ENCODE results near the gene LIPG. TPM values are rescaled to one million over a fixed set of nuclear protein-coding genes. Genes with fewer than 3 reads are reported as not detected.
A peak's percentile ranks its signal among the peaks of the same experiment; 100 is the strongest.

Gene LIPG
- total RNA-seq, 1 donor from 2014 or later: 1.5 TPM

- Mint-ChIP-seq H3K27me3 (ENCODE audit: low read depth) (peaks cover 2% of the 10 kb centered on the region), H3K9me3 (ENCODE audit: low read depth) (no peaks in the 10 kb centered on the region)
These were observed 29.4 kb downstream of the LIPG start for GRCh38 chr18:49591271-49591670.

DNA sequence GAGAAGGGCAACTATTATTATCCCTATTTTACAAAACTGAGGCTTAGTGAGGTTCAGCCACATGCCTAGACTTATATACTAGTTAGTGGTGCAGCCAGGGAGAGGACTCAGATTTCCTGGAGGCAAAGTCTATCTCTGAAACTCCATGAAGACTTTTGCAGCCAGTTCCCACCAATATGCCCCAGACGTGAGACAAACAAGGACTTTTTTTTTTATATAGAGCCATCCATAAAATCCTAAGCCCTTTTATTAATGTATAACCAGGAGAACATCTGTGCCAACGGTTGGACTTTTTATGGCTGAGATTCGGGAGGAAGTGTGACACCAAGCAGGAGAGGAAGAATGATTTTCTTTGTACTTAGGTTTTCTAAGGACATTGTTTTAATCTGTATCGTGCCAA lies 29.9 kb downstream of the LIPG start:
- no peak for DNase-seq (ENCODE audit: low spot score)
- H3K4me1 Mint-ChIP-seq (ENCODE audit: low read depth): no peaks in the 10 kb centered on the region
- no peak for TF ChIP-seq CTCF (IDR thresholded peaks at IDR 0.05)
- no peaks in the 10 kb centered on the region for H3K9me3 Mint-ChIP-seq (ENCODE audit: low read depth)
- no peak overlapping the region for H3K27ac Mint-ChIP-seq (ENCODE audit: unreplicated experiment)
- H3K36me3 Mint-ChIP-seq (ENCODE audit: low read depth): no peaks in the 10 kb centered on the region
- H3K27me3 Mint-ChIP-seq (ENCODE audit: low read depth): peaks cover 2% of the 10 kb centered on the region
- H3K4me3 Mint-ChIP-seq (ENCODE audit: unreplicated experiment): no peak overlapping the region

More at GRCh38 chr18:49591271-49591670, 29.4 kb downstream of the LIPG start:
- Mint-ChIP-seq H3K36me3 (ENCODE audit: low read depth) (no peaks in the 10 kb centered on the region), H3K4me1 (ENCODE audit: low read depth) (no peaks in the 10 kb centered on the region), H3K4me3 (ENCODE audit: unreplicated experiment) (no peak overlapping the region), H3K27ac (ENCODE audit: unreplicated experiment) (peak overlapping the region; percentile 19)
- DNase-seq (ENCODE audit: low spot score): no peak
- no peak for TF ChIP-seq CTCF (IDR thresholded peaks at IDR 0.05)

DNA sequence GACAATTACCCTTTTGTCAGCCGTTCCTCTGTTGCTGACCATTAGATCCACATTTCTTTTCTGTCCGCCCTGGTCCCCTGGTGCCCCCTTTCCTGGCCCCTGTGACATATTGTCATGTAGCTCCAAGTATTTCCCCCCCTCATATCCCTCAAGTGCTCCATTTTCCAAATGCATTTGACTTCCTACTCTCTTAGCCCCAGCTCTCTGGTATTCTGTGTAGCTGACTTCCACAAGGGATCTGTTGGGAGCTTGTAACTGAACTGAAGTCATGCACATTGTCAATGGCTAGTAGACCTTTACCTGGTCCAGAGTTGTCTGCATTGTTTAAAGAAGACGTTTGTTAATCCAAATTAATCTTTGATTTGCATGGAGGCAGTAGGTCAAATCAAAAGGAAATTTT lies 34.8 kb downstream of the LIPG start:
- TF ChIP-seq CTCF (IDR thresholded peaks at IDR 0.05): no peak
- Mint-ChIP-seq H3K9me3 (ENCODE audit: low read depth) (peaks cover 15% of the 10 kb centered on the region), H3K27ac (ENCODE audit: unreplicated experiment) (no peak overlapping the region)

DNA sequence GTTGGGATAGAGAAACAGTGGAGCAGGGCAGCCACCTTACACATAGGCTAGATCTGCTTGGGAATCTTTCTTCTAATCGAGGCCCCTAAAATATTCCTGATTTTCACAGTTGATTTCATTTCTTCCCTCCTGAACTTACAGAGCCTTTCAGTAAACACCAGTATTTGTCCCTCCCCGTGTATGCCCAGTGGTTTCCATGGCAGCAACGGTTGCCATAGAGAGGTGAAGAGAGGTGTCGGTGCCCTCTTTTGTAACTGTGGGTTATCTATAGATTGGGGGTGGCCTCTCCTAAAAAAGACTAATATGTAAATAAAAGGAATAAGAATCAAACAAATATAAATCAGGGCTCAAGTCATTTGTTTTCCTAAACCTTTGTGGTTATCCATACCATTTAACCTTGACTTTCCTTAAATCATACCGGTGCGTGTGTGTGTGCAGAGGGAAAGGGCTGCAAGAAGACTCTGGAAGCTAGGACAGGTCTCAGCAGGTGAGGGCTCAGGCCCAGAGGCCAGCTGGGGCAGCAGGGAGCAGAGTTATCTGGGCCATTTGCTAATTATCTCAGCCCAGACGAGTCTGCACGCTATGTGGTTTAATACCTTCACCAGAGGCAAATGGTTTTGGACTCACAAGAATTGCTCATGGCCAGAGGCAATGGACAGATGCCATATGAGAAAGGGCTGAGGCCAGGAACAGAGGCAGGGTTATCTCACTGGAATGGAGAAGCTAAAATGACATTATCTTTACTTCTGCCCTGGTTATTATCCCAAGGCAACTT lies 35.5 kb downstream of the LIPG start:
- Mint-ChIP-seq H3K36me3 (ENCODE audit: low read depth) (no peaks in the 10 kb centered on the region), H3K27ac (ENCODE audit: unreplicated experiment) (no peak overlapping the region), H3K27me3 (ENCODE audit: low read depth) (peaks cover 12% of the 10 kb centered on the region), H3K9me3 (ENCODE audit: low read depth) (peaks cover 15% of the 10 kb centered on the region), H3K4me3 (ENCODE audit: unreplicated experiment) (no peak overlapping the region), H3K4me1 (ENCODE audit: low read depth) (no peaks in the 10 kb centered on the region)
- no peak for DNase-seq (ENCODE audit: low spot score)
- no peak for TF ChIP-seq CTCF (IDR thresholded peaks at IDR 0.05)

More for the DNA sequence above, 34.8 kb downstream of the LIPG start:
- Mint-ChIP-seq H3K27me3 (ENCODE audit: low read depth) (peaks cover 12% of the 10 kb centered on the region), H3K36me3 (ENCODE audit: low read depth) (no peaks in the 10 kb centered on the region), H3K4me1 (ENCODE audit: low read depth) (no peaks in the 10 kb centered on the region), H3K4me3 (ENCODE audit: unreplicated experiment) (no peak overlapping the region)
- no peak for DNase-seq (ENCODE audit: low spot score)

DNA sequence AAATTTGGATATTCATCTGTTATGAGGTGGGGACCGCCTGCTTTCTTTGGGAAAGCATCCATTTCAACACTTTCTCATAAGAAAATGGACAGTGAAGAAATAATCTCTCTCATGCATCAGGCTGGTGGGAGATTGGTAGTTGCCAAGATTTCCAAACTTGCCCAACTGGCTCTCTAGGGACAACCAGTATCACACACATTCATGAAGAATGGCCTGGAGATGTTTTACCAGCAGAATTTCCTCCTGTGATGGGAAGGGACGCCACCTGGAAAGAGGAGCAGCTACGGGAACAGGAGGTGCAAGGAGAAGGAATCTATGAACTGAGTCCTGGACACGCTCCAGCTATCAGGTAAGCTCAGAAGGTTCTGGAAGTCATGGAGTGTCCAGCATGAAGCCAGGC lies 39.4 kb downstream of the LIPG start:
- H3K9me3 Mint-ChIP-seq (ENCODE audit: low read depth): peaks cover 30% of the 10 kb centered on the region

More for the DNA sequence above, 39.4 kb downstream of the LIPG start:
- Mint-ChIP-seq H3K27me3 (ENCODE audit: low read depth) (peaks cover 20% of the 10 kb centered on the region), H3K36me3 (ENCODE audit: low read depth) (peaks cover 5% of the 10 kb centered on the region), H3K4me1 (ENCODE audit: low read depth) (no peaks in the 10 kb centered on the region), H3K27ac (ENCODE audit: unreplicated experiment) (no peak overlapping the region), H3K4me3 (ENCODE audit: unreplicated experiment) (no peak overlapping the region)
- DNase-seq (ENCODE audit: low spot score): no peak
- TF ChIP-seq CTCF (IDR thresholded peaks at IDR 0.05): no peak
